ENCODE results near the gene ZNF366.

The ZNF366 gene

GRCh38 chr5:72426019-72426418, 81.2 kb downstream of the ZNF366 start:
- H3K18ac ChIP-seq (ENCODE audit: low read length): no peak overlapping the region
- no peak overlapping the region for H2AK5ac ChIP-seq (ENCODE audit: low read length)
- no peak overlapping the region for H4K8ac ChIP-seq (ENCODE audit: low read depth, low read length)
- H3K27ac ChIP-seq (ENCODE audit: low read depth, low read length): no peak overlapping the region
- no peak overlapping the region for H3K4me2 ChIP-seq (ENCODE audit: low read length)
- H2BK15ac ChIP-seq (replicated peaks; ENCODE audit: low read depth): no peak overlapping the region
- H3K23ac ChIP-seq (ENCODE audit: low read length): no peak overlapping the region
- H3K36me3 ChIP-seq (ENCODE audit: control insufficient read depth, insufficient read depth, low read length): no peaks in the 10 kb centered on the region
- no peak overlapping the region for H2BK120ac ChIP-seq (ENCODE audit: low read depth, low read length)
- no peak overlapping the region for H3K4ac ChIP-seq (ENCODE audit: low read depth, low read length)
- no peak overlapping the region for H3K56ac ChIP-seq (ENCODE audit: low read length)
- no peaks in the 10 kb centered on the region for H3K27me3 ChIP-seq (ENCODE audit: insufficient read depth, low read length, poor library complexity)
- H3K79me1 ChIP-seq (ENCODE audit: low read length): no peaks in the 10 kb centered on the region
- H3K4me3 ChIP-seq (ENCODE audit: low read length): no peak overlapping the region
- no peak overlapping the region for H2BK5ac ChIP-seq (ENCODE audit: low read length)
- H3K4me1 ChIP-seq (ENCODE audit: control insufficient read depth, low read depth, low read length): no peaks in the 10 kb centered on the region
- H3K79me2 ChIP-seq (ENCODE audit: control insufficient read depth, insufficient read depth, low read length): no peaks in the 10 kb centered on the region
- no peak overlapping the region for H4K5ac ChIP-seq (ENCODE audit: low read length)
- DNase-seq: no peak
- H3K9ac ChIP-seq (ENCODE audit: low read length): no peak overlapping the region

GRCh38 chr5:72418271-72418670, 88.9 kb downstream of the ZNF366 start:
- DNase-seq: no peak
- Histone ChIP-seq H3K27ac (ENCODE audit: low read depth, low read length) (no peak overlapping the region), H3K4me2 (ENCODE audit: low read length) (no peak overlapping the region), H3K27me3 (ENCODE audit: insufficient read depth, low read length, poor library complexity) (no peaks in the 10 kb centered on the region), H3K23ac (ENCODE audit: low read length) (no peak overlapping the region), H2BK5ac (ENCODE audit: low read length) (no peak overlapping the region), H2BK15ac (replicated peaks; ENCODE audit: low read depth) (no peak overlapping the region), H2AK5ac (ENCODE audit: low read length) (no peak overlapping the region), H3K18ac (ENCODE audit: low read length) (no peak overlapping the region), H3K9ac (ENCODE audit: low read length) (no peak overlapping the region), H3K79me1 (ENCODE audit: low read length) (no peaks in the 10 kb centered on the region), H3K79me2 (ENCODE audit: control insufficient read depth, insufficient read depth, low read length) (no peaks in the 10 kb centered on the region), H4K5ac (ENCODE audit: low read length) (no peak overlapping the region), H3K4me1 (ENCODE audit: control insufficient read depth, low read depth, low read length) (no peaks in the 10 kb centered on the region), H3K36me3 (ENCODE audit: control insufficient read depth, insufficient read depth, low read length) (no peaks in the 10 kb centered on the region), H3K4me3 (ENCODE audit: low read length) (no peak overlapping the region), H2BK120ac (ENCODE audit: low read depth, low read length) (no peak overlapping the region), H3K56ac (ENCODE audit: low read length) (no peak overlapping the region), H3K4ac (ENCODE audit: low read depth, low read length) (no peak overlapping the region), H4K8ac (ENCODE audit: low read depth, low read length) (no peak overlapping the region)
- WGBS (ENCODE audit: extremely low coverage, insufficient coverage, low lambda C conversion rate): no CpG with 5 or more reads among the region's 9 CpGs

GRCh38 chr5:72417333-72418062, 89.7 kb downstream of the ZNF366 start:
- DNase-seq: no peak
- H3K79me1 ChIP-seq (ENCODE audit: low read length): no peaks in the 10 kb centered on the region
- no peak overlapping the region for H3K4me2 ChIP-seq (ENCODE audit: low read length)
- no peak overlapping the region for H3K9ac ChIP-seq (ENCODE audit: low read length)
- no peak overlapping the region for H2BK120ac ChIP-seq (ENCODE audit: low read depth, low read length)
- H3K27ac ChIP-seq (ENCODE audit: low read depth, low read length): no peak overlapping the region
- H3K18ac ChIP-seq (ENCODE audit: low read length): no peak overlapping the region
- H2BK5ac ChIP-seq (ENCODE audit: low read length): no peak overlapping the region
- no peak overlapping the region for H4K8ac ChIP-seq (ENCODE audit: low read depth, low read length)
- no peak overlapping the region for H3K4me3 ChIP-seq (ENCODE audit: low read length)
- no peak overlapping the region for H2BK15ac ChIP-seq (replicated peaks; ENCODE audit: low read depth)
- WGBS (ENCODE audit: extremely low coverage, insufficient coverage, low lambda C conversion rate): no CpG with 5 or more reads among the region's 48 CpGs
- no peak overlapping the region for H3K56ac ChIP-seq (ENCODE audit: low read length)
- no peak overlapping the region for H4K5ac ChIP-seq (ENCODE audit: low read length)
- H3K4me1 ChIP-seq (ENCODE audit: control insufficient read depth, low read depth, low read length): no peaks in the 10 kb centered on the region
- H3K23ac ChIP-seq (ENCODE audit: low read length): no peak overlapping the region
- H3K36me3 ChIP-seq (ENCODE audit: control insufficient read depth, insufficient read depth, low read length): no peaks in the 10 kb centered on the region
- no peak overlapping the region for H2AK5ac ChIP-seq (ENCODE audit: low read length)
- H3K27me3 ChIP-seq (ENCODE audit: insufficient read depth, low read length, poor library complexity): no peaks in the 10 kb centered on the region
- no peak overlapping the region for H3K4ac ChIP-seq (ENCODE audit: low read depth, low read length)
- H3K79me2 ChIP-seq (ENCODE audit: control insufficient read depth, insufficient read depth, low read length): no peaks in the 10 kb centered on the region

GRCh38 chr5:72415616-72416325, 91.4 kb downstream of the ZNF366 start:
- H3K4ac ChIP-seq (ENCODE audit: low read depth, low read length): no peak overlapping the region
- H3K23ac ChIP-seq (ENCODE audit: low read length): no peak overlapping the region
- no peak overlapping the region for H4K5ac ChIP-seq (ENCODE audit: low read length)
- H3K27ac ChIP-seq (ENCODE audit: low read depth, low read length): no peak overlapping the region
- H3K56ac ChIP-seq (ENCODE audit: low read length): no peak overlapping the region
- no peak for DNase-seq
- H3K18ac ChIP-seq (ENCODE audit: low read length): no peak overlapping the region
- H3K79me2 ChIP-seq (ENCODE audit: control insufficient read depth, insufficient read depth, low read length): no peaks in the 10 kb centered on the region
- H3K79me1 ChIP-seq (ENCODE audit: low read length): no peaks in the 10 kb centered on the region
- H2BK15ac ChIP-seq (replicated peaks; ENCODE audit: low read depth): no peak overlapping the region
- WGBS (ENCODE audit: extremely low coverage, insufficient coverage, low lambda C conversion rate): no CpG with 5 or more reads among the region's 5 CpGs
- H4K8ac ChIP-seq (ENCODE audit: low read depth, low read length): no peak overlapping the region
- H3K4me1 ChIP-seq (ENCODE audit: control insufficient read depth, low read depth, low read length): no peaks in the 10 kb centered on the region
- no peak overlapping the region for H3K4me3 ChIP-seq (ENCODE audit: low read length)
- no peak overlapping the region for H2BK120ac ChIP-seq (ENCODE audit: low read depth, low read length)
- H2BK5ac ChIP-seq (ENCODE audit: low read length): no peak overlapping the region
- H3K9ac ChIP-seq (ENCODE audit: low read length): no peak overlapping the region
- no peak overlapping the region for H2AK5ac ChIP-seq (ENCODE audit: low read length)
- H3K27me3 ChIP-seq (ENCODE audit: insufficient read depth, low read length, poor library complexity): no peaks in the 10 kb centered on the region
- H3K4me2 ChIP-seq (ENCODE audit: low read length): no peak overlapping the region
- H3K36me3 ChIP-seq (ENCODE audit: control insufficient read depth, insufficient read depth, low read length): no peaks in the 10 kb centered on the region

GRCh38 chr5:72412283-72413055, 94.7 kb downstream of the ZNF366 start:
- Histone ChIP-seq H3K23ac (ENCODE audit: low read length) (no peak overlapping the region), H2BK15ac (replicated peaks; ENCODE audit: low read depth) (no peak overlapping the region), H3K4me3 (ENCODE audit: low read length) (no peak overlapping the region), H3K79me1 (ENCODE audit: low read length) (no peaks in the 10 kb centered on the region), H3K4me2 (ENCODE audit: low read length) (no peak overlapping the region), H3K36me3 (ENCODE audit: control insufficient read depth, insufficient read depth, low read length) (no peaks in the 10 kb centered on the region), H3K4ac (ENCODE audit: low read depth, low read length) (no peak overlapping the region), H4K5ac (ENCODE audit: low read length) (no peak overlapping the region), H2AK5ac (ENCODE audit: low read length) (no peak overlapping the region), H3K27me3 (ENCODE audit: insufficient read depth, low read length, poor library complexity) (no peaks in the 10 kb centered on the region), H3K79me2 (ENCODE audit: control insufficient read depth, insufficient read depth, low read length) (no peaks in the 10 kb centered on the region), H3K56ac (ENCODE audit: low read length) (no peak overlapping the region), H3K18ac (ENCODE audit: low read length) (no peak overlapping the region), H3K4me1 (ENCODE audit: control insufficient read depth, low read depth, low read length) (no peaks in the 10 kb centered on the region), H3K9ac (ENCODE audit: low read length) (no peak overlapping the region), H2BK120ac (ENCODE audit: low read depth, low read length) (no peak overlapping the region), H2BK5ac (ENCODE audit: low read length) (no peak overlapping the region), H3K27ac (ENCODE audit: low read depth, low read length) (no peak overlapping the region), H4K8ac (ENCODE audit: low read depth, low read length) (no peak overlapping the region)
- WGBS (ENCODE audit: extremely low coverage, insufficient coverage, low lambda C conversion rate): no CpG with 5 or more reads among the region's 4 CpGs
- DNase-seq: no peak
